Left lung (tissue), 10 donors: ENCODE results near the gene ISG20. TPM values are rescaled to one million over a fixed set of nuclear protein-coding genes. Genes with fewer than 3 reads are reported as not detected.

Experiments
- ATAC-seq: fragments of 200-7000 bp; cut with Tn5 transposase; one replicate; pipeline ENCODE4 v1.9.1; 2020; ENCODE audit warnings: moderate library complexity
- DNase-seq, 4 donors: peaks; one replicate each; pipeline ENCODE4 v3.0.0-alpha.2; 2013 to 2020
- H3K27ac ChIP-seq, 2 donors: fragments of 200-600 bp; sonication (generic) in 1 of 2; one replicate each; pipeline versions ENCODE4 v1.5.0 to v1.8.0; 2020 to 2021
- H3K27me3 ChIP-seq, 2 donors: fragments of 200-600 bp; sonication (generic) in 1 of 2; one replicate each; pipeline versions ENCODE4 v1.5.0 to v1.8.0; 2020 to 2021
- H3K36me3 ChIP-seq, 2 donors: fragments of 200-600 bp; sonication (generic) in 1 of 2; one replicate each; pipeline versions ENCODE4 v1.5.0 to v1.8.0; 2020 to 2021
- H3K4me1 ChIP-seq, 2 donors: fragments of 200-600 bp; one replicate each; pipeline ENCODE4 v1.8.0; 2021
- H3K4me3 ChIP-seq, 2 donors: fragments of 200-600 bp; sonication (generic) in 1 of 2; one replicate each; pipeline versions ENCODE4 v1.5.0 to v1.8.0; 2020 to 2021; ENCODE audit warnings: mild to moderate bottlenecking in 1 of 2
- H3K9me3 ChIP-seq, 2 donors: fragments of 200-600 bp; sonication (generic) in 1 of 2; one replicate each; pipeline versions ENCODE4 v1.5.0 to v1.8.0; 2020 to 2021
- CTCF ChIP-seq, 2 donors: fragments of 200-600 bp; sonication (generic) in 1 of 2; IDR thresholded peaks; one replicate each; pipeline versions ENCODE4 v1.5.0 to v1.8.0; 2021; ENCODE audit warnings: antibody characterized with exemption in 2 of 2
- intact Hi-C, 2 donors: fragments of 100-400 bp; cut with DNase I; formaldehyde crosslinking; loops; one replicate each; pipeline versions ENCODE4 v1.11.2 to v1.14.2; 2022
- polyA plus RNA-seq, 6 donors: library from polyadenylated mRNA; unstranded; fragments of 120-200 nt; gene quantifications; one replicate each; pipeline ENCODE4 v1.2.1, GENCODE V29; 2013; ENCODE audit not compliant: insufficient read length in 6 of 6
- total RNA-seq, 2 donors: library from RNA; stranded (reverse); fragmentation: NEBNext Ultra II Directional; extraction: Animal tissue kit (Norgen Biotek cat#: 25700); gene quantifications; one replicate each; pipeline ENCODE4 v1.2.1, GENCODE V29; 2021
- donor health status: DM: no; HTN: yes; CAD: no.
- donor health status: DM: no; HTN: no; CAD: no.

Gene ISG20
- total and polyA plus RNA-seq, 8 donors: 1.00 to 23.6 (median 1.4) TPM

GRCh38 chr15:88613074-88613944 is 25.5 kb upstream of the ISG20 start:
- no peak overlapping the region for H3K27ac ChIP-seq
- DNase-seq (no peak), ATAC-seq (no peak)
- intact Hi-C loops: no loop called here
- no peaks in the 10 kb centered on the region for H3K36me3 ChIP-seq
- H3K4me1 ChIP-seq: no peaks in the 10 kb centered on the region
- no peak overlapping the region for H3K4me3 ChIP-seq
- TF ChIP-seq CTCF (IDR thresholded peaks at IDR 0.05): no peak
- no peaks in the 10 kb centered on the region for H3K9me3 ChIP-seq
- peaks cover 0 to 20% of the 10 kb centered on the region in 2 donors for H3K27me3 ChIP-seq

- intact Hi-C loops: no loop called here
- H3K4me1 ChIP-seq: no peaks in the 10 kb centered on the region
- H3K36me3 ChIP-seq: no peaks in the 10 kb centered on the region
- peaks cover 0 to 11% of the 10 kb centered on the region in 2 donors for H3K27me3 ChIP-seq
- no peak overlapping the region for H3K4me3 ChIP-seq
- no peak overlapping the region for H3K27ac ChIP-seq
- no peaks in the 10 kb centered on the region for H3K9me3 ChIP-seq
- DNase-seq (no peak), ATAC-seq (no peak)
- no peak for TF ChIP-seq CTCF (IDR thresholded peaks at IDR 0.05)
Measured at GRCh38 chr15:88615303-88616107, 23.3 kb upstream of the ISG20 start.

- ATAC-seq (no peak), DNase-seq (no peak)
- TF ChIP-seq CTCF (IDR thresholded peaks at IDR 0.05): no peak
- Histone ChIP-seq H3K27ac (no peak overlapping the region), H3K9me3 (no peaks in the 10 kb centered on the region), H3K4me1 (peaks cover 0 to 5% of the 10 kb centered on the region in 2 donors), H3K36me3 (no peaks in the 10 kb centered on the region), H3K27me3 (peaks cover 0 to 6% of the 10 kb centered on the region in 2 donors), H3K4me3 (no peak overlapping the region)
- intact Hi-C loops: no loop called here
Measured at GRCh38 chr15:88616240-88616639, 22.6 kb upstream of the ISG20 start.

GRCh38 chr15:88617031-88617722 is 21.6 kb upstream of the ISG20 start:
- intact Hi-C loops: no loop called here
- Histone ChIP-seq H3K4me1 (peaks cover 0 to 13% of the 10 kb centered on the region in 2 donors), H3K27ac (no peak overlapping the region), H3K9me3 (no peaks in the 10 kb centered on the region), H3K27me3 (peaks cover 0 to 6% of the 10 kb centered on the region in 2 donors), H3K36me3 (no peaks in the 10 kb centered on the region), H3K4me3 (no peak overlapping the region)
- no peak for ATAC-seq
- no peak for DNase-seq
- TF ChIP-seq CTCF (IDR thresholded peaks at IDR 0.05): no peak
